Measurements from ENCODE around the gene PPP1R13B. TPM values are rescaled to one million over a fixed set of nuclear protein-coding genes. Genes with fewer than 3 reads are reported as not detected.
"Not testable (repeated sequence)": the region's sequence is repeated elsewhere in the genome, so short reads cannot be mapped to it uniquely, and the experiment has no call there.

Gene PPP1R13B
- total RNA-seq, 1 donor from 2014 or later, result 9.6 TPM

DNA sequence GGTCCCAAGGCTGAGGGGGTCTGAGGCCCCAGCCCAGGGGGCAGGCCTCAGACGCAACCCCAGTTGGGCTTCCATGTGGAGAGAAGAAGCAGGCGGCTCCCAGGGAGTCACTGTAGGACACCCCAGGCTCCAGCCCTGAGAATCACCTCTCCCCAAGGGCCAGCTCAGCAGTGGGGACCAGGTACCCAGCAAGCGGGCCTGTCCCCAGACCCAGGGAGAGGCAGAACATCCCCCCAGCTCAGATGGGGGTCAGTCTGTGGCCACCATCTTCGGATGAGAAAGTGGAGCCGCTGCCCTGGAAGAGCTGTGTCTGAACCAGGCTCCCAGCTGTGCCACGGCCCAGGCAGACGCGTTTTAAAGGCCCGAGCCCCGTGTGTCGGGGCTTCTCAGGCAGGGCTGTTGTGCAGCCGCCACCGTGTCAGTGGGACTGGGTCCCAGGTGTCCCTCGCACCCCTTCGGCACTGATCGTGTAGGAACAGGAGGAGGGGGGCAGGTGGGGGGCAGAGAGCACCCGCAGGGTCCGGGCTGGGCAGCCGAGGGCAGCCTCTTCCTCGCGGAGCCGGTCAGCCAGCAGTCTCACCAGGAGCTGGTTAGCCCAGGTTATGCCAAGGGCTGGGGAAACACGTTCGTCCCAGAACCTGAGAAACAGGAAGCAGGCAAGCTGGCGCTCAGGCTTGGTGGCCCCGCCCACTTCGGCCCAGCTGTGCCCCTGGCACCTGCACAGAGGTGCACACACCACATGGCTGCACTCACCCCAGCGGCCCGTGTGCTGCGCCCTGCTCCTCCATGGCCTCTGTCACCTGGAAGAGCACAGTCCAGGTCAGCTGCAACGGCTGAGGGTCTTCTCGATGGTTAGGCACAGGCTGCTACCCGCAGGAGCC, 148.8 kb downstream of the PPP1R13B start:
- Mint-ChIP-seq H3K27me3 (ENCODE audit: insufficient read depth) (no peaks in the 10 kb centered on the region), H3K4me1 (ENCODE audit: low read depth) (no peaks in the 10 kb centered on the region), H3K27ac (no peak overlapping the region), H3K9me3 (no peaks in the 10 kb centered on the region), H3K36me3 (ENCODE audit: low read depth) (peaks cover 12% of the 10 kb centered on the region), H3K4me3 (no peak overlapping the region)
- intact Hi-C loops (cut with micrococcal nuclease), result no loop called here
- DNase-seq (ENCODE audit: low spot score), result no peak

- H3K36me3 Mint-ChIP-seq (ENCODE audit: low read depth), result peaks cover 8% of the 10 kb centered on the region
- intact Hi-C loops (cut with micrococcal nuclease), result no loop called here
- no peak for DNase-seq (ENCODE audit: low spot score)
- no peaks in the 10 kb centered on the region for H3K9me3 Mint-ChIP-seq
- H3K27me3 Mint-ChIP-seq (ENCODE audit: insufficient read depth), result no peaks in the 10 kb centered on the region
- H3K4me1 Mint-ChIP-seq (ENCODE audit: low read depth), result no peaks in the 10 kb centered on the region
- H3K27ac Mint-ChIP-seq, result no peak overlapping the region
- H3K4me3 Mint-ChIP-seq, result no peak overlapping the region
These were observed 149.6 kb downstream of the PPP1R13B start for GRCh38 chr14:103697603-103698379.

DNA sequence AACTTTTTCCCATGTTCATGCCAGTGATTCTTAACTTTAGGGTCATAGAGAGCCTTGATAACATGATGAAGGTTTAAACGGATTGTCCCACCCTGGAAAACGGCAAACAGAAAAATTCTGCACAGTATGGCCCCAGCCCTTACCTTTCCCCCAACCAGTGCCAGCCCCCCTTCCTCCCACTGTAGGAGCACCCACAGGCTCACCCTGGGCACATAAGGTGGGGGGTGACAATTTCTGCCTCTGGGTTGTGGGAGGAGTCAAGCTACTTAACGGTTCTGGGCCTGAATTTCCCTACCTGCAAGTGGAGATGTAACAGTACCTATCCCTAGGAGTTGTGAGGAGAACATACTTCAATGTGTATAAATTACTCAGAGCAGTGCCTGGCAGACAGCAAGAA, 150.2 kb downstream of the PPP1R13B start:
- Mint-ChIP-seq H3K4me3 (no peak overlapping the region), H3K9me3 (no peaks in the 10 kb centered on the region), H3K27ac (no peak overlapping the region), H3K27me3 (ENCODE audit: insufficient read depth) (no peaks in the 10 kb centered on the region), H3K36me3 (ENCODE audit: low read depth) (peaks cover 6% of the 10 kb centered on the region), H3K4me1 (ENCODE audit: low read depth) (no peaks in the 10 kb centered on the region)
- no peak for DNase-seq (ENCODE audit: low spot score)
- intact Hi-C loops (cut with micrococcal nuclease), result no loop called here

- Mint-ChIP-seq H3K27me3 (ENCODE audit: insufficient read depth) (no peaks in the 10 kb centered on the region), H3K4me3 (no peak overlapping the region), H3K4me1 (ENCODE audit: low read depth) (no peaks in the 10 kb centered on the region), H3K36me3 (ENCODE audit: low read depth) (peaks cover 2% of the 10 kb centered on the region), H3K9me3 (no peaks in the 10 kb centered on the region), H3K27ac (no peak overlapping the region)
- no peak for DNase-seq (ENCODE audit: low spot score)
- intact Hi-C loops (cut with micrococcal nuclease), result no loop called here
These were observed 150.8 kb downstream of the PPP1R13B start for GRCh38 chr14:103696466-103697071.

- Mint-ChIP-seq H3K4me1 (ENCODE audit: low read depth) (no peaks in the 10 kb centered on the region), H3K27ac (no peak overlapping the region), H3K27me3 (ENCODE audit: insufficient read depth) (no peaks in the 10 kb centered on the region), H3K36me3 (ENCODE audit: low read depth) (peaks cover 2% of the 10 kb centered on the region), H3K4me3 (no peak overlapping the region), H3K9me3 (no peaks in the 10 kb centered on the region)
- intact Hi-C loops (cut with micrococcal nuclease), result no loop called here
- DNase-seq (ENCODE audit: low spot score), result no peak
These were observed 151.3 kb downstream of the PPP1R13B start for GRCh38 chr14:103696070-103696402.

- H3K36me3 Mint-ChIP-seq (ENCODE audit: low read depth), result peaks cover 3% of the 10 kb centered on the region
- H3K9me3 Mint-ChIP-seq, result no peaks in the 10 kb centered on the region
- H3K4me1 Mint-ChIP-seq (ENCODE audit: low read depth), result no peaks in the 10 kb centered on the region
- no peak overlapping the region for H3K27ac Mint-ChIP-seq
- intact Hi-C loops (cut with micrococcal nuclease), result no loop called here
- no peak overlapping the region for H3K4me3 Mint-ChIP-seq
- no peak for DNase-seq (ENCODE audit: low spot score)
- H3K27me3 Mint-ChIP-seq (ENCODE audit: insufficient read depth), result no peaks in the 10 kb centered on the region
These were observed 151.9 kb downstream of the PPP1R13B start for GRCh38 chr14:103695296-103696069.

- H3K4me3 Mint-ChIP-seq, result no peak overlapping the region
- peaks cover 4% of the 10 kb centered on the region for H3K36me3 Mint-ChIP-seq (ENCODE audit: low read depth)
- H3K4me1 Mint-ChIP-seq (ENCODE audit: low read depth), result no peaks in the 10 kb centered on the region
- intact Hi-C loops (cut with micrococcal nuclease), result no loop called here
- DNase-seq (ENCODE audit: low spot score), result no peak
- no peaks in the 10 kb centered on the region for H3K27me3 Mint-ChIP-seq (ENCODE audit: insufficient read depth)
- no peak overlapping the region for H3K27ac Mint-ChIP-seq
- no peaks in the 10 kb centered on the region for H3K9me3 Mint-ChIP-seq
These were observed 152.8 kb downstream of the PPP1R13B start for GRCh38 chr14:103694572-103695026.

- no peaks in the 10 kb centered on the region for H3K4me1 Mint-ChIP-seq (ENCODE audit: low read depth)
These were observed 153.9 kb downstream of the PPP1R13B start for GRCh38 chr14:103693515-103693914.

DNA sequence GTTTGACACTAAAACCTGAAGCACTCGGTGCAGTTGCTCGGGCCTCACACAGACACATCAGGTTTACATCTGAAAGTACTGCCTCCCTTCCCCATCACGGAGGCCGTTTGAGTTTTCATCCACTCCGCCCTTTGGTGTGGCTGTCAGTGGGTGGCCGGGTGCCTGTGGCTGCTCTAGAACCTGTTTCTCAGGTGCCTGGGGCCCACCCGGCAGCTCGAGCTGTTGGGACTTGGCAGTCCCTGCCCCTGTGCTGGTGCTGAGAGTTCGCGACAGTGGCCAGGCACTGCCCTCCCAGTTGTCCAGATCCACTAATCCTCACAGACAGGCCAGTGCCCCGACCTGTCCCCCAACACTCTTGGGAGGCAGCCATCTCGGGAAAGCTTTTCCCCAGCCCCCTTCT, 154.5 kb downstream of the PPP1R13B start:
- no peak overlapping the region for H3K27ac Mint-ChIP-seq
- H3K36me3 Mint-ChIP-seq (ENCODE audit: low read depth), result peaks cover 12% of the 10 kb centered on the region
- no peaks in the 10 kb centered on the region for H3K9me3 Mint-ChIP-seq
- H3K4me1 Mint-ChIP-seq (ENCODE audit: low read depth), result no peaks in the 10 kb centered on the region
- intact Hi-C loops (cut with micrococcal nuclease), result no loop called here
- H3K27me3 Mint-ChIP-seq (ENCODE audit: insufficient read depth), result no peaks in the 10 kb centered on the region
- DNase-seq (ENCODE audit: low spot score), result no peak
- no peak overlapping the region for H3K4me3 Mint-ChIP-seq

More at GRCh38 chr14:103693515-103693914, 153.9 kb downstream of the PPP1R13B start:
- no peak for DNase-seq (ENCODE audit: low spot score)
- H3K36me3 Mint-ChIP-seq (ENCODE audit: low read depth), result peaks cover 10% of the 10 kb centered on the region
- no peaks in the 10 kb centered on the region for H3K27me3 Mint-ChIP-seq (ENCODE audit: insufficient read depth)
- no peaks in the 10 kb centered on the region for H3K9me3 Mint-ChIP-seq
- H3K27ac Mint-ChIP-seq, result no peak overlapping the region
- H3K4me3 Mint-ChIP-seq, result no peak overlapping the region
- intact Hi-C loops (cut with micrococcal nuclease), result no loop called here

DNA sequence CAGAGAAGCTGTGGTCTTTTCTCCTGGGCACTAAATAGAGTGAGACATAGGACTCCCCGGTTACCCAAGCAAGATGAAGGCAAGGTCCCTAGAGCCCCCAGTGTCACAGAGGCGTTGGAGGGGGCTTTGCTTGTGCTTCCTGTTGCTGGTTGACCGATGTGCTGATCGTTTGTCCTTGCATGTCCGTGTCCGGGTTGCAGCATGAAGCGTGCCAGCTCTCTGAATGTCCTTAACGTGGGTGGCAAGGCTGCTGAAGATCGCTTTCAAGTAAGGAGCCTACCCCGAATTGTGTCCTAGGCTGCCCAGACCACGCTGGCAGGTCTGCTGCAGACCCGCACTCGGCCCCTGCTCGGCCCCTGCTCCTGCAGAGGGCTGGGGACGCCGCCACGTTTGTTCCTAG, 155.2 kb downstream of the PPP1R13B start:
- Mint-ChIP-seq H3K9me3 (no peaks in the 10 kb centered on the region), H3K4me1 (ENCODE audit: low read depth) (no peaks in the 10 kb centered on the region), H3K27me3 (ENCODE audit: insufficient read depth) (no peaks in the 10 kb centered on the region), H3K36me3 (ENCODE audit: low read depth) (peaks cover 13% of the 10 kb centered on the region), H3K4me3 (no peak overlapping the region), H3K27ac (no peak overlapping the region)
- DNase-seq (ENCODE audit: low spot score), result no peak
- intact Hi-C loops (cut with micrococcal nuclease), result no loop called here

GRCh38 chr14:103691655-103692054, 155.7 kb downstream of the PPP1R13B start:
- DNase-seq (ENCODE audit: low spot score); intact Hi-C loops (cut with micrococcal nuclease): not testable (repeated sequence)

GRCh38 chr14:103690332-103690731, 157.0 kb downstream of the PPP1R13B start:
- no peaks in the 10 kb centered on the region for H3K27me3 Mint-ChIP-seq (ENCODE audit: insufficient read depth)
- no peak for DNase-seq (ENCODE audit: low spot score)
- H3K36me3 Mint-ChIP-seq (ENCODE audit: low read depth), result peaks cover 23% of the 10 kb centered on the region
- no peaks in the 10 kb centered on the region for H3K9me3 Mint-ChIP-seq
- H3K27ac Mint-ChIP-seq, result no peak overlapping the region
- H3K4me3 Mint-ChIP-seq, result no peak overlapping the region
- no peaks in the 10 kb centered on the region for H3K4me1 Mint-ChIP-seq (ENCODE audit: low read depth)
- intact Hi-C loops (cut with micrococcal nuclease), result no loop called here

More at GRCh38 chr14:103691655-103692054, 155.7 kb downstream of the PPP1R13B start:
- not testable (repeated sequence) for H3K4me1 Mint-ChIP-seq (ENCODE audit: low read depth); H3K4me3 Mint-ChIP-seq; H3K9me3 Mint-ChIP-seq; H3K27me3 Mint-ChIP-seq (ENCODE audit: insufficient read depth); H3K27ac Mint-ChIP-seq
- peaks cover 16% of the 10 kb centered on the region for H3K36me3 Mint-ChIP-seq (ENCODE audit: low read depth)

Measured in activated T-helper 1 cell treated with anti-CD3 and anti-CD28 coated beads, Interleukin-12 subunit alpha, Interleukin-12 subunit beta, Interleukin-2, Interleukin-4 antibody, amounts not matched to agents 30 ng/mL and 10 ng/mL and 1 ng/mL, durations not matched to agents 14 hours and 24 hours and 36 hours (primary cell).